GM12865 (cell line): ENCODE results near the gene IGSF9B.

ENCODE experiments used
- DNase-seq: peaks from one replicate; pipeline ENCODE4 v3.0.0; 2010; ENCODE audit warnings: low read depth
- H3K4me3 ChIP-seq: 2 replicates; pipeline ENCODE4 v1.5.1; 2011; ENCODE audit warnings: mild to moderate bottlenecking, low read depth, low read length, control low read depth
- CTCF ChIP-seq: IDR thresholded peaks from 2 replicates; pipeline ENCODE4 v1.5.1; 2011; ENCODE audit warnings: low read length, control low read depth, low read depth, inconsistent platforms; ENCODE audit not compliant: insufficient read depth; ENCODE audit errors: missing control alignments

Gene IGSF9B

GRCh38 chr11:133921513-133921912 lies 35.3 kb downstream of the IGSF9B start:
- no peak overlapping the region for H3K4me3 ChIP-seq
- TF ChIP-seq CTCF = no peak
- DNase-seq = no peak

- H3K4me3 ChIP-seq = no peak overlapping the region
- no peak for TF ChIP-seq CTCF
- DNase-seq = no peak
These were observed 35.7 kb downstream of the IGSF9B start for GRCh38 chr11:133921026-133921425.

GRCh38 chr11:133920109-133920990 lies 36.4 kb downstream of the IGSF9B start:
- TF ChIP-seq CTCF = no peak
- no peak overlapping the region for H3K4me3 ChIP-seq
- DNase-seq = no peak

- DNase-seq = no peak
- no peak for TF ChIP-seq CTCF
- no peak overlapping the region for H3K4me3 ChIP-seq
These were observed 37.2 kb downstream of the IGSF9B start for GRCh38 chr11:133919330-133920108.

- DNase-seq = no peak
- H3K4me3 ChIP-seq = no peak overlapping the region
- TF ChIP-seq CTCF = no peak
These were observed 38.0 kb downstream of the IGSF9B start for GRCh38 chr11:133918608-133919260.

- H3K4me3 ChIP-seq = no peak overlapping the region
- no peak for TF ChIP-seq CTCF
- no peak for DNase-seq
These were observed 38.7 kb downstream of the IGSF9B start for GRCh38 chr11:133917921-133918607.
